B cell (primary cell): ENCODE results near the gene RNF32. TPM values are rescaled to one million over a fixed set of nuclear protein-coding genes. Genes with fewer than 3 reads are reported as not detected.

Experiments used
- ATAC-seq: fragments of 200-7000 bp; cut with Tn5 transposase; one replicate; pipeline ENCODE4 v1.10.0; 2021; ENCODE audit warnings: low read depth, mild to moderate bottlenecking, moderate number of reproducible peaks, moderate library complexity
- CTCF ChIA-PET: fragments of 350-600 bp; sonication (Branson Sonifier 250); formaldehyde crosslinking; loops from one replicate; lab custom pipeline; 2021; ENCODE audit warnings: antibody characterized with exemption, inconsistent platforms; lab: Charles Lee
- POLR2A ChIA-PET: fragments of 350-600 bp; sonication (Branson Sonifier 250); formaldehyde crosslinking; loops from one replicate; lab custom pipeline; 2021; ENCODE audit warnings: antibody characterized with exemption; lab: Charles Lee
- DNase-seq: peaks from one replicate; pipeline ENCODE4 v3.0.0; 2013
- H2AFZ ChIP-seq: 2 replicates; pipeline ENCODE4 v1.6.1; 2012; ENCODE audit warnings: mild to moderate bottlenecking, low read depth, low read length; ENCODE audit not compliant: insufficient read depth, poor library complexity, severe bottlenecking
- H3K27ac ChIP-seq, 2 donors: 1 replicate in 1 of 2; 2 replicates in 1 of 2; pipeline ENCODE4 v1.5.1; 2012 to 2013; ENCODE audit warnings: low read length in 2 of 2, mild to moderate bottlenecking in 2 of 2, moderate library complexity in 1 of 2
- H3K27me3 ChIP-seq, 4 experiments: fragments of 200-600 bp in 1 of 4; sonication (generic) in 1 of 4; replicated peaks in 1 of 4; 1 replicate in 2 of 4; 2 replicates in 2 of 4; pipeline versions ENCODE4 v1.6.1 to v1.7.0; 2013 to 2016; ENCODE audit warnings: low read length in 3 of 4, mild to moderate bottlenecking in 2 of 4, mixed read lengths in 1 of 4, moderate library complexity in 1 of 4; ENCODE audit not compliant: insufficient read depth in 4 of 4, control insufficient read depth in 3 of 4; ENCODE audit errors: control extremely low read depth in 1 of 4
- H3K36me3 ChIP-seq, 2 experiments: replicated peaks in 1 of 2; 1 replicate in 1 of 2; 2 replicates in 1 of 2; pipeline versions ENCODE4 v1.6.1 to v1.7.1; 2013; ENCODE audit warnings: low read length in 1 of 2; ENCODE audit not compliant: insufficient read depth in 2 of 2, control insufficient read depth in 1 of 2; ENCODE audit errors: control extremely low read depth in 1 of 2, extremely low read depth in 1 of 2
- H3K4me1 ChIP-seq, 2 donors: fragments of 200-600 bp in 1 of 2; sonication (generic) in 1 of 2; 1 replicate in 1 of 2; 2 replicates in 1 of 2; pipeline versions ENCODE4 v1.5.1 to v1.6.1; 2013 to 2017; ENCODE audit warnings: low read length in 2 of 2; ENCODE audit not compliant: control insufficient read depth in 2 of 2, insufficient read depth in 2 of 2
- H3K4me2 ChIP-seq: replicated peaks from 2 replicates; pipeline ENCODE3; 2012; ENCODE audit warnings: mild to moderate bottlenecking, low read depth, low read length; ENCODE audit not compliant: poor library complexity, severe bottlenecking
- H3K4me3 ChIP-seq, 5 experiments: fragments of 200-600 bp in 1 of 5; sonication (generic) in 1 of 5; 1 replicate in 3 of 5; 2 replicates in 2 of 5; pipeline versions ENCODE4 v1.5.1 to v1.7.0; 2011 to 2016; ENCODE audit warnings: low read length in 4 of 5, mild to moderate bottlenecking in 4 of 5, low read depth in 2 of 5, control low read depth in 1 of 5, moderate library complexity in 1 of 5; ENCODE audit not compliant: insufficient read depth in 1 of 5; ENCODE audit errors: control extremely low read depth in 1 of 5, extremely low read depth in 1 of 5
- H3K79me2 ChIP-seq: fragments of 200-600 bp; sonication (generic); one replicate; pipeline ENCODE4 v1.6.0; 2016; ENCODE audit warnings: low read length; ENCODE audit not compliant: control insufficient read depth, insufficient read depth
- H3K9ac ChIP-seq: fragments of 200-600 bp; sonication (generic); 2 replicates; pipeline ENCODE4 v1.6.1; 2017; ENCODE audit warnings: mild to moderate bottlenecking, low read length, moderate library complexity
- H3K9me3 ChIP-seq, 3 donors: one replicate each; pipeline versions ENCODE4 v1.6.1 to v1.7.1; 2013; ENCODE audit warnings: low read length in 2 of 3; ENCODE audit not compliant: control insufficient read depth in 2 of 3, insufficient read depth in 1 of 3; ENCODE audit errors: control extremely low read depth in 1 of 3
- H4K20me1 ChIP-seq: 2 replicates; pipeline ENCODE4 v1.6.0; 2012; ENCODE audit warnings: mild to moderate bottlenecking, low read length; ENCODE audit not compliant: insufficient read depth, control insufficient read depth, poor library complexity, severe bottlenecking
- H3K27ac Mint-ChIP-seq: one replicate; pipeline ENCODE4 v1.8.0; 2021; ENCODE audit warnings: mixed read lengths
- H3K27me3 Mint-ChIP-seq: one replicate; pipeline ENCODE4 v1.8.0; 2021; ENCODE audit warnings: mixed read lengths
- H3K4me1 Mint-ChIP-seq: one replicate; pipeline ENCODE4 v1.8.0; 2021; ENCODE audit warnings: mixed read lengths
- H3K4me3 Mint-ChIP-seq: one replicate; pipeline ENCODE4 v1.8.0; 2021; ENCODE audit warnings: mixed read lengths
- H3K9me3 Mint-ChIP-seq: one replicate; pipeline ENCODE4 v1.8.0; 2022; ENCODE audit warnings: mixed read lengths; ENCODE audit not compliant: insufficient read depth
- EZH2 ChIP-seq: IDR thresholded peaks from 2 replicates; pipeline ENCODE4 v1.6.1; 2012; ENCODE audit warnings: borderline replicate concordance, low read depth, mild to moderate bottlenecking, moderate library complexity, low read length; ENCODE audit not compliant: insufficient read depth, poor library complexity, severe bottlenecking
- WGBS: methylation state at CpG from one replicate; pipeline ENCODE4 v1.1.5; 2013; ENCODE audit warnings: missing lambda C conversion rate; ENCODE audit not compliant: insufficient coverage; 5-methylcytosine and 5-hydroxymethylcytosine counted together
- intact Hi-C: fragments of 100-400 bp; cut with micrococcal nuclease; formaldehyde crosslinking; loops from one replicate; pipeline ENCODE4 v1.10.0; 2022
- polyA plus RNA-seq: library from polyadenylated mRNA; depleted of rRNA; stranded (reverse); fragments of >200 nt; gene quantifications from 2 replicates; pipeline ENCODE4 v1.2.3, GENCODE V29; 2012
- total RNA-seq, 2 donors: library from RNA; stranded (reverse); fragments of 120-200 nt in 1 of 2; gene quantifications; 1 replicate in 1 of 2; 2 replicates in 1 of 2; pipeline versions ENCODE4 v1.2.3 to v1.2.4, GENCODE V29; 2013 to 2022
- TF ChIP-seq, protein P1 (sequence below): fragments of 200-600 bp; IDR thresholded peaks from one replicate; pipeline ENCODE4 v1.8.0; 2022; ENCODE audit warnings: antibody characterized with exemption, mild to moderate bottlenecking

Gene RNF32
- total and polyA plus RNA-seq, 2 donors (not counting 1 experiment from before 2014, with no cell fraction given), result 1.6 to 2.3 TPM

GRCh38 chr7:156680281-156680680 is 39.7 kb downstream of the RNF32 start:
- H3K27me3 Mint-ChIP-seq, result no peaks in the 10 kb centered on the region
- Histone ChIP-seq H3K4me1 (no peaks in the 10 kb centered on the region), H3K79me2 (no peaks in the 10 kb centered on the region), H3K4me2 (no peak overlapping the region), H3K9ac (no peak overlapping the region), H2AFZ (no peak overlapping the region), H3K4me3 (no peak overlapping the region), H4K20me1 (no peaks in the 10 kb centered on the region), H3K36me3 (peaks cover 0 to 18% of the 10 kb centered on the region in 2 experiments), H3K27me3 (no peaks in the 10 kb centered on the region), H3K9me3 (no peaks in the 10 kb centered on the region), H3K27ac (no peak overlapping the region)
- TF ChIP-seq EZH2, result no peak
- TF ChIP-seq, protein P1, sequence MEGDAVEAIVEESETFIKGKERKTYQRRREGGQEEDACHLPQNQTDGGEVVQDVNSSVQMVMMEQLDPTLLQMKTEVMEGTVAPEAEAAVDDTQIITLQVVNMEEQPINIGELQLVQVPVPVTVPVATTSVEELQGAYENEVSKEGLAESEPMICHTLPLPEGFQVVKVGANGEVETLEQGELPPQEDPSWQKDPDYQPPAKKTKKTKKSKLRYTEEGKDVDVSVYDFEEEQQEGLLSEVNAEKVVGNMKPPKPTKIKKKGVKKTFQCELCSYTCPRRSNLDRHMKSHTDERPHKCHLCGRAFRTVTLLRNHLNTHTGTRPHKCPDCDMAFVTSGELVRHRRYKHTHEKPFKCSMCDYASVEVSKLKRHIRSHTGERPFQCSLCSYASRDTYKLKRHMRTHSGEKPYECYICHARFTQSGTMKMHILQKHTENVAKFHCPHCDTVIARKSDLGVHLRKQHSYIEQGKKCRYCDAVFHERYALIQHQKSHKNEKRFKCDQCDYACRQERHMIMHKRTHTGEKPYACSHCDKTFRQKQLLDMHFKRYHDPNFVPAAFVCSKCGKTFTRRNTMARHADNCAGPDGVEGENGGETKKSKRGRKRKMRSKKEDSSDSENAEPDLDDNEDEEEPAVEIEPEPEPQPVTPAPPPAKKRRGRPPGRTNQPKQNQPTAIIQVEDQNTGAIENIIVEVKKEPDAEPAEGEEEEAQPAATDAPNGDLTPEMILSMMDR, result no peak
- intact Hi-C loops, result no loop called here
- 100% methylated on average over 1 of the region's 1 CpG for WGBS
- POLR2A ChIA-PET, result no interaction called here
- H3K27ac Mint-ChIP-seq, result no peak overlapping the region
- no peaks in the 10 kb centered on the region for H3K9me3 Mint-ChIP-seq
- no peak for ATAC-seq
- CTCF ChIA-PET, result no interaction called here
- no peak overlapping the region for H3K4me3 Mint-ChIP-seq
- no peaks in the 10 kb centered on the region for H3K4me1 Mint-ChIP-seq
- no peak for DNase-seq

DNA sequence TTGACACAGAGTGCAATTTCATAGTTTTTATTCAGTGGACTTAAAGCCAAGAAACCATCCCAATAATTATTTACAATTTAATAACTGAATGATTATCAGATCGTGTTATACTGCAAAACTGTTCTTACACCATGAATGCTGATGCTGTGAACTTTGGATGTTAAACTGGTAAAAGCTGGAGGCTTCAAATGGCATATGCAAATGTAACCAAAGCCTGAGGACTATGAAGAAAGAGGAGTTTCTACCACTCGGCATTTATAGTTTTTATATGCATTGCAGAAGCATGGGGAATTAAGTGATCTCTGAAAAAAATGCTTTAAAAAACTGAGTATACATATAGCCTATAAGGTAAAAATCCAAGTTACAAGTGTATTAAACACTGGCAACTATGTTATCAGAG is 42.4 kb downstream of the RNF32 start:
- no peak overlapping the region for H3K4me3 Mint-ChIP-seq
- Histone ChIP-seq H3K27ac (no peak overlapping the region), H3K79me2 (no peaks in the 10 kb centered on the region), H3K36me3 (peaks cover 0 to 12% of the 10 kb centered on the region in 2 experiments), H3K4me1 (no peaks in the 10 kb centered on the region), H3K4me3 (no peak overlapping the region), H3K9me3 (no peaks in the 10 kb centered on the region), H3K4me2 (no peak overlapping the region), H3K27me3 (no peaks in the 10 kb centered on the region), H3K9ac (no peak overlapping the region), H2AFZ (no peak overlapping the region), H4K20me1 (no peaks in the 10 kb centered on the region)
- no peaks in the 10 kb centered on the region for H3K27me3 Mint-ChIP-seq
- intact Hi-C loops, result no loop called here
- DNase-seq (no peak), ATAC-seq (no peak)
- WGBS, result no CpG with 5 or more reads among the region's 2 CpGs
- CTCF ChIA-PET, result no interaction called here
- no peaks in the 10 kb centered on the region for H3K4me1 Mint-ChIP-seq
- no peak for TF ChIP-seq EZH2
- TF ChIP-seq, protein P1, result no peak
- no peaks in the 10 kb centered on the region for H3K9me3 Mint-ChIP-seq
- POLR2A ChIA-PET, result no interaction called here
- H3K27ac Mint-ChIP-seq, result no peak overlapping the region
